Measurements from ENCODE around the gene TBC1D30.

GRCh38 chr12:64918801-64919200 lies 94.4 kb downstream of the TBC1D30 start:
- TF ChIP-seq CTCF (IDR thresholded peaks at IDR 0.05), result no peak
- TF ChIP-seq EP300 (IDR thresholded peaks at IDR 0.05), result no peak
- TF ChIP-seq POLR2A (IDR thresholded peaks at IDR 0.05; ENCODE audit: low read depth), result no peak
